GM19395 (cell line): ENCODE data around the gene CORO6.

Experiments
- ATAC-seq: cut with Tn5 transposase; IDR thresholded peaks from one replicate; pipeline ENCODE4 v1.9.1; 2021; ENCODE audit warnings: mild to moderate bottlenecking, moderate library complexity; ENCODE audit not compliant: unreplicated experiment

The CORO6 gene

DNA sequence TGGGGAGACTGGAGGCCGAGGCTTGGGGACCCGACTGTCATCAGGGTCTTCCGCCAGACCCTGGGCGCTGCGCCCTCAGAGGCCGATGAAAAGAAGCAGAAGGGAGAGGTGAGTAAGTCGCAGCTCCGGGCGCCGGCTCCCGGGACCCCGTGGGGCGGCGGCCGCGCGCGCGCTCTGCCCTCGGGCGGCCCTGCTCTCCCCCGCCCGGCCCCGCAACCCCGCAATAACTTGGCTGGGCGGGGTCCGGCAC is 55.5 kb downstream of the CORO6 start:
- no peak for ATAC-seq

DNA sequence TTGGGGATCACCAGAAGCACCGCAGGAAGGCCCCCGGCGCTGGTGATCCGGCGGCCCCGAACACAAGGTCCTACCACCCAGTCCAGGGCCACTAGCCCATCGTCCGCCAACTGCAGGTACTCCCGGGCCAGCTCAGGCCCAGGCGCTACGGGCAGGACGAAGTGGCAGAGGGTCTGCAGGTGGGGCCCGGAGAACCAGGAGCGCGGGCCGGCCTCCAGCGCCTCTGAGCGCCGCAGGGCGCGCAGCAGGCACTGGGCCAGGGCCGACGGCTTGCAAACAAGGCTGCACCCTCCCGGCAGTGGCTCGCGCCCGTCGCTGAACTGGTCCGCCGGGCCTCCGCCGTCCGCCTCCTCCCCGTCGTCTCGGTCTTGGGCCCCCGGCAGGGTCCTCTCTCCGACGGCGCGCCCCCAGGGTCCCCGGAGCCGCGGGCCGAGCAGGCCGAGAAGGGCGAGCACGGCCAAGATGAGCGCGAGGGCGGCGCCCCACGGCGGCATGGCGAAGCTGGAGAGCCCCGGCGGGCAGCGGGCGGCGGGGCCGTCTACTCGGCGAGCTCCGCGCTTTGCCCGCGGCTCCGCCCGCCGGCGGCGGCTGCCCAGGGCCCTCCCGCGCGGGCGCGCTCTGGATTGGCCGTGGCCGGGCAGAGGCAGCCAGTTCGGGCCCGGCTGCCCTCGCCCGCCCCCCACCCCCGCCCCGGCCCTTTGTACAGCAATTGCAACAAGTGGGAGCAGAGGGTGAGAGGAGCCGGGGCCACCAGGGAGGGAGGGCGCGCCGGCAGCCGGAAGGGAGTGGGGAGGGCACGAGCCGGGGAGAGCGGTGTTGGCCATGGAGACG is 56.0 kb downstream of the CORO6 start, which contains the start of gene ABHD15:
ABHD15 (minus strand) TSS at position 565 of the 831 bp plus-strand sequence; CDS start at position 494, 71 bp downstream.
- ATAC-seq: no peak

DNA sequence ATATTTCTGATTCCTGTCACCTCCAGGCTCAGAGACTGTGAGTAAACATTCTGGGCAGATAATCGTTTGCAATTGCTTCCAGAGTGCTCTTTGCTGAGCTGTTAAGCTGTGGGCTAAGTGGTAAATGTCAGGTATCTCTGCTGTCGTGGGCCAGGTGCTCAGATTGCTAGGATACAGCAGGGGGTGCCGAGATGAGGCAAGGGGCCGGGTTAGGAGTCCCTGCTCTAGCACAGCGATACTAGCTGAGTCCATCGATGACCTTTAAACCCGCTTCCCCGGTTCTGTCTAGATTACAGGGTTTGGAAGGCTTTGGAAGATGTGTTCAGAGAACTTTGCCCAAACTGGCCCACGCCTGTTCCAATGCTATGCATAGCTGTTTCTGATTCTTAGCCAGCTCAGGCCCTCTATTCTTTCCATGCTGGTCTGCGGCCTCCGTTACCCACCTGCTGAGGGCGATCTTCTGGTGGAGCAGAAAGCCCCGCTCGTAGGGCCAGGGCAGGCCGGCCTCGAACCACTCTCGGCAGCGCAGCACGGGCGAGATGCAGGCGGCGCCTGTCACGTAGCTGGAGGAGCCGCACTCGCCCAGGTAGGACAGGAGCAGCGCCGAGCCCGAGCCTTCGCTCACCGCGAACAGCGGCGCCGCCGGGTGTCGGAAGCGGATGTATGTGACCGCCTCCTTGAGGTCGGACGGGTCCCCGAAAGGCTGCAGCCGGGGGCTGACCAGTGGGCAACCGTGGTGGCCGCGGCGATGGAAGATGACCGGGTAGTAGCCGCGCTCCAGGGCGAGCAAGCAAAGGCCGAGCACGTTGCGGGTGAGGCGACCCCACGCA is 56.9 kb downstream of the CORO6 start:
- no peak for ATAC-seq
